Measurements from ENCODE around the gene BAG3. TPM values are rescaled to one million over a fixed set of nuclear protein-coding genes. Genes with fewer than 3 reads are reported as not detected.

BAG3 gene
- total RNA-seq, 1 donor, result 19.2 TPM

- H3K4me3 ChIP-seq (ENCODE audit: low read depth, low read length), result no peak overlapping the region
- no peak for DNase-seq (ENCODE audit: low read depth)
- TF ChIP-seq CTCF (IDR thresholded peaks at IDR 0.05; ENCODE audit: insufficient read depth, low read length), result no peak
Measured at GRCh38 chr10:119625570-119626280, 25.5 kb upstream of the BAG3 start.

- no peak for TF ChIP-seq CTCF (IDR thresholded peaks at IDR 0.05; ENCODE audit: insufficient read depth, low read length)
- no peak overlapping the region for H3K4me3 ChIP-seq (ENCODE audit: low read depth, low read length)
- DNase-seq (ENCODE audit: low read depth), result no peak
Measured at GRCh38 chr10:119630300-119630699, 20.9 kb upstream of the BAG3 start.

GRCh38 chr10:119633538-119634218 is 17.5 kb upstream of the BAG3 start:
- no peak for TF ChIP-seq CTCF (IDR thresholded peaks at IDR 0.05; ENCODE audit: insufficient read depth, low read length)
- no peak for DNase-seq (ENCODE audit: low read depth)
- H3K4me3 ChIP-seq (ENCODE audit: low read depth, low read length), result no peak overlapping the region

GRCh38 chr10:119634219-119634544 is 17.0 kb upstream of the BAG3 start:
- TF ChIP-seq CTCF (IDR thresholded peaks at IDR 0.05; ENCODE audit: insufficient read depth, low read length), result no peak
- peak; percentile 46 for DNase-seq (ENCODE audit: low read depth)

GRCh38 chr10:119637631-119638030 is 13.5 kb upstream of the BAG3 start:
- DNase-seq (ENCODE audit: low read depth), result no peak
- TF ChIP-seq CTCF (IDR thresholded peaks at IDR 0.05; ENCODE audit: insufficient read depth, low read length), result no peak
- no peak overlapping the region for H3K4me3 ChIP-seq (ENCODE audit: low read depth, low read length)

More at GRCh38 chr10:119634219-119634544, 17.0 kb upstream of the BAG3 start:
- no peak overlapping the region for H3K4me3 ChIP-seq (ENCODE audit: low read depth, low read length)

GRCh38 chr10:119638982-119639381 is 12.2 kb upstream of the BAG3 start:
- DNase-seq (ENCODE audit: low read depth), result no peak
- no peak for TF ChIP-seq CTCF (IDR thresholded peaks at IDR 0.05; ENCODE audit: insufficient read depth, low read length)
- no peak overlapping the region for H3K4me3 ChIP-seq (ENCODE audit: low read depth, low read length)

Measured in fibroblast of the aortic adventitia (primary cell).